Suppressor macrophage treated with lipopolysaccharide for 1 hour (primary cell): ENCODE results near the gene CRYL1.
"Not testable (repeated sequence)": the region's sequence is repeated elsewhere in the genome, so short reads cannot be mapped to it uniquely, and the experiment has no call there.

Experiments used
- DNase-seq, 3 donors: peaks; one replicate each; pipeline ENCODE4 v3.0.0-alpha.2; 2020 to 2022

CRYL1 gene

DNA sequence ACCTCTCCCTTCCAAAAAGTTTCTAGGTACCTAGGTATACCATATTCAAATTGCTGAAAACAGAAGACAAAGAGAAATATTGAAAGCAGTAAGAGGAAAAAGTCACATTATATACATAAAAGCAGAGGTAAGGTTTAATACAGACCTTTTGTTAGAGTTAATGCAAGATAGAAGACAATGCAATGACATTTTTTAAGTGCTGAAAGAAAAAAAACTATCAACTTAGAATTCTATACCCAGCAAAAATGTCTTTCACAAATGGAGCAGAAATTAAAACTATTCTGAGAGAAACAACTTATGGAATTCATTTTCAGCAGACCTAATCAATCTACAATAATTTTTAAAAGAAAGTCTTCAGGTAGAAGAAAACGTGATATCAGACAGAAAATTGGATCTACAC lies 77.2 kb downstream of the CRYL1 start:
- DNase-seq, result no peak

DNA sequence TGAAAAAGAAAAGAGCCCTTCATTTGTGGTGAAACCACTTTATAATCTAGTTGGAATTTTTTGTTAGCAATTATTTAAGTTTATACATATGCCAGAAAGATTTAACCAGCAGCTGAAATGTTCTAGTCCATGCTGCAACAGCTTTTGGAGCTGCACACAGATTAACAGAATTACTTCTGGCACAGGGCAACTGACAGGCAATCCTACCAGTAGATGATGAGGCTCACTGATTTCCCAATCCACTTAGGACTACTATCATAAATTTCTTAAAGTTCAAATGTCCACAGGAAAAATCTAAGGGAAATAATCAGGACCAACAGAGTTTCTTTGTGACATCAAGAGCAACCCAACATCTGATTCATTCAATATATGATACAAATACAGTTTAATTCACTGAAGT lies 78.8 kb downstream of the CRYL1 start:
- no peak for DNase-seq

DNA sequence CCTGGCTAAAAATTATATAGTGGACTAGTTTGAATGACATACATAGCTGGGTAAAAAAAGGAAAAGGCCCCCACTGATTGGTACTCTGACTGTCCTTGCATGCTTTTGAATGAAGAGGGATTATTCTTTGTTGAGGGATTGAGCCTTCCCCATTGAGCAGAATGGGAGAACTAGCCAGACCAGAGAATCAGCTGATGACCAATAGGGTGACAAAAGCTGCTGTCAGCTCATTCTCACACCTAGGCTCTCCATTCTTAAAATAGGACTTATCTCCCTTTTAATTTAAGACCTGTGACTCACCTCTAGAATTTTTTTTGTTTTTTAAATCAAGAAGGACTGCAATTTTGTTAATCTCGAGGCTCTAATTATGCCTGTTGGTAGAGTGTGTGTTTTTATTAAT lies 79.3 kb downstream of the CRYL1 start:
- no peak for DNase-seq

DNA sequence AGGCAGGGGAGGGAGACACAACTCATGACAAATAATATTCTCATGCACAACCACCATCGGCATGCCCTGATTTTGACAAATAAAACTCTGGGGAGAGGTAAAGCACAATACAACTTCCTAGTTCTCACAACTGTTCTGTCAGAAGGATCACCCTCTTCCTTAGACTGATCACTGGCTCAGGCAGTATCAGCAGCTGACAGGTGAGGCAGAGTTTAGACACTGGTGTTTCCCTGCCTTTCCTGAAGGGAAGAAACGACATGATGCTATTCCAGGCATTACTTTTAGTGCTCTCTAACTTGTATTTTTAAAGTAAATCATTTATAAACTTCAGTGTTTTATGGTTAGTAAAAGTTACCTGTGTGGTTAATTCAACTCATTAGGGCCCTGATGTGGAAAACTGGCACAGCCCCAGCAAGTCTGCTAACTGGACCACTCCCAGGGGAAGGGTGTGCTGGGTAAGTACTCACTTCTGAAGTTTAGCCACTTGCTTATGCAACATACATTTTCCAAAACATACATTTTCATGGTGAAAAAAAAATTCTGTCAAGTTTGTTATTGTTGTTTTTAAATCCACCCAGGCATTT lies 82.8 kb downstream of the CRYL1 start:
- DNase-seq, result no peak

DNA sequence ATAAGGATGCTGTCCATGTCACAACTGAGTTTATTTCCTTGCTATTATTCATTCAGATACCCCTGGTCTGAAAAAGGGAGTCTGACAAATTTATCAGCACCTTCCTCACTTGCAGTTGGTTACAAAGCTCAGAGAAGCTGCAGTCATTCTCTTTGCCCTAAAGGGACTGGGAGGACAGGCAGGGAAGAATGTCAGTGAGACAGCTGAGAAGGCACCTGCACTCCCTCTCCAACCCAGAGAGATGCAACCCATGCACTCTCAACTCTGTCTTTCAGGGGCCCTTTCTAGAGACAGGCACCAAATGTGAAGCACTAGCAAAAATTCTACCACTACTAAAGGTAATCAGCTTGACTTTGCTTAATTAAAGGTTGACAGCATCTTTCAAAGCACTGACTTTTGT lies 83.3 kb downstream of the CRYL1 start:
- no peak for DNase-seq

DNA sequence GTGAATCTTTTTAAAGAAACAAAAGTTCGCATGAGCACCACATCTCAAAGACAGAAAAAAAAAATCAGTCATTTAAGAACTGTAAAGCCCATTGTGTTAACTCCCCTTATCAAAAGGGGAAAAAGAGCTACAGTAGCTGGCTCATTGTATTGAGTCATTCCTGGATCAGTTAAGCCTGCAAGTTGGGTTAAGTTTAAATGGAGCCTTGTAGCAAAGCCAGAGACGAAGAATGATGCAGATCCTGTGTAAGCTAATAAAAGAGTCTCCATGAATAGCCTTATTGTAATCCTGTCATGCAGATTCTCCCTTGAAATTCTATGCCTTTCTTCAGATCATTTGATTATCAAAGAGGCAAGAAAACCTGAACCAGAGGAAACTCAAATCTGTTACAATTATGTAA lies 83.8 kb downstream of the CRYL1 start:
- DNase-seq, result no peak

DNA sequence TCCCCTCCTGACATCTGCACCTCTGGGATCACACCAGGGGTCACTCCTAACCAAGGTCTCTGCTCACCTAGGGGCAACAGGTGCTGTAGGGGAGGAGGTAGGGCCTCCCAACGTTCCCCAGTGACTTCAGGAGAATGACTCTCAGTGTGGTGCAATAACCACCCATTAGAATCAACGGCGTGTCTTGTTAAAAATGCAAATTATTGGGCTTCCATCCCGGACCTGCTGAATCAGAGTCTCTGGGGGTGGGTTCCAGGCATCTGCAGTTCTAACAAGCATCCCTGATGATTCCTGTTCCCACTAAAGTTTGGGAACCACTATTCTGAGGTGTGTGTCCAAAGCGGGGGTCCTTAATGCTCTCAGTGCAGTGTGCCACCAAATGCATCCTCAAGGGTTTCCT lies 84.6 kb downstream of the CRYL1 start:
- no peak for DNase-seq

DNA sequence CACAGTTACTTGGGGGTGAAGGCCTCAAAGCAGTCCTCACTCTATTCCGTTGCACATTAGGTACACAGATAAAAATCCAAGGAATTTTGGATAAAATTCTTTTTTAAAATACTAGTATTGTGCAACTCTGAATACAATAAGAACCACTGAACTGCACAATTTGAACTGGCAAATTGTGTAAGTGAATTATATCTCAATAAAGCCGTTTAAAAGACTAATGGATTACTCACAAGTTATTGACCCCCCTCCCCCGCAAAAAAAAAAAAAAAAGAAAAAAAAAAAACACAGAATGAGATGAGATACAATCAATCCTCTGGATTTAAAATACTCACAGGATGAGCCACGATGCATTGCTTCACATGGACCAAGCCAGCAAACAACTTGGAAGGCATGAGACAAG lies 86.4 kb downstream of the CRYL1 start:
- DNase-seq, result no peak

DNA sequence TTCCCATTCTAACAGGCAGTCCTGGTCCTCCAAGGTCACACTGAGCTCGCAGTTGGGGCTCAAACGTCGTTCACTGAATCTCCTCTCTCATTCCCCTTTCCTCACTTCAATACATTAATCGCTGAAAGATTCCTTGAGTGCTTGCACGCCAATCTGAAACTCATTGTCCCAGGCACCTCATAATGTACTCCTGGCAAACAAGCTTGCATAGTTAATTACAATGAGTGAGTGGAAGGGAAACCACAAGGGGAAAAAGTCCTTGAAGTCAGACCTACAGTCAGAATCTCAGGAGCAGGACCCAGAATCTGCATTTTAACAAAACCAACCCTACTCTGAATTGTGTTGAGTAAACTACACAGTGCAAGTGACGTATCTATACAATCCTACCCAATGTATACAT lies 86.9 kb downstream of the CRYL1 start:
- no peak for DNase-seq

DNA sequence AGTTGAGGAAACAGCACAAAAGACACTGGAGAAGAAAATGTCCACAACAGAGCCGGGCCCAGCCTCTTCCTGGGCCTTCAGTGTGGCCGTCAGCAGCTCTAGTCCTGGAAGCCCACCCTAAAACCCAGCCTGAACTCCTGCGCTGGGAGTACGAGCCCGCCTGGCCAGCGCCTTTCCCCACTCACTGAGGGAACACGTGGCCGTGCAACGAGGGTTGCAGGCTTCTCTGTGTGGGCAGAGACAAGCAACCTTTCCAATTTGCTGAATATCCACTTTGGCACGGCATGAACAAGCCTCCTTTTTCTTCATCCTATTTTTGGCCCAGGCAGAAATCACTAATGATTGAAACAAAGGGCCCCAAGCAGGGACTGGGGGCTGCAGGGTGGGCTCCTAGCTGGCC lies 89.2 kb downstream of the CRYL1 start:
- no peak for DNase-seq

DNA sequence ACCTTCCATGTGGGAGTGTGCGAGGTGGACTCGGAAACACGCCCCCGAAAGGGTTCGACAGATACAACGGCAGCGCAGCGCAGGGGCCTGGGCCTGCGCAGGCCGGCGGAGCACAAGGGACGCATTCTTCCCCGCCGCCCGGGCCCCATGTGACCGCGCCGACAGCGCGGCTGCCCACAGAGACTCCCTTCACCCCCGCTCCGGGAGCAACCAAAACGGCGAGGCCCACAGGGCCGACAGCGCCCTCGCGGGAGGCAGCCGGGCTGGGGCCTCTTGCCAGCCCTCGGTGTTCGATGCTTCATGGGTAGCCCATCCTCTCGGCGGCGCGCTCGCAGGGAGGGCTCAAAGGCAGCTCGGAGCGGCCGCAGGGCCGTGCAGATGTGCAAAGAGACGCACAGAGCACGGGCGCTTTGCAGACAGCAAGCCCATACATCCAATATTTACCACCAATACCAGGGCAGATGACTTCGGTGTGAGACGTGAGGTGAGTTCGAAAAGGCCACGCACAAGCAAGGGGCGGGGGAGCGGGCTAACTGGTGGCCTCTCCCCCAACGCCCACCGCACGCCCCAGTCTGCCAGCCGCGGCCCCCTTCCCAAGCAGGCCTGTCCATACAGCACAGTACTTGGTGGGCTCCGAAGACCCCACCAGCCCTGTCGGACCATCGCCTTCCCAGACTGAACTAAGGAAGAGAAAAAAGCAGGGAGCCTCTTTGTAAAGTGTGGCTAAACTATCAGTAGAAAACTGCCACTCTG lies 89.9 kb downstream of the CRYL1 start:
- DNase-seq, result no peak

DNA sequence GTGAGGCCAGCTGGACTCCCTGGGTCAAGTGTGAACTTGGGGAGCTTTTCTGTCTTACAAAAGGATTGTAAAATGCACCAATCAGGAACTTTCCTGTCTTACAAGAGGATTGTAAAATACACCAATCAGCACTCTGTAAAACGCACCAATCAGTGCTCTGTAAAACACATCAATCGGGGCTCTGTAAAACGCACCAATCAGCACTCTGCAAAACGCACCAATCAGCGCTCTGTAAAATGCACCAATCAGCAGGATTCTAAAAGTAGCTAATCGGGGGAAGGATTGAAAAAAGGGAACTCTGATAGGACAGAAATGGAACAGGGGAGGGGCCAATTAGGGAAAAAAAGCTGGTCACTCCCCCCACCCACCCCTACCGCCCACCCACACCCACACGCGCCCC lies 91.4 kb downstream of the CRYL1 start:
- not testable (repeated sequence) for DNase-seq

DNA sequence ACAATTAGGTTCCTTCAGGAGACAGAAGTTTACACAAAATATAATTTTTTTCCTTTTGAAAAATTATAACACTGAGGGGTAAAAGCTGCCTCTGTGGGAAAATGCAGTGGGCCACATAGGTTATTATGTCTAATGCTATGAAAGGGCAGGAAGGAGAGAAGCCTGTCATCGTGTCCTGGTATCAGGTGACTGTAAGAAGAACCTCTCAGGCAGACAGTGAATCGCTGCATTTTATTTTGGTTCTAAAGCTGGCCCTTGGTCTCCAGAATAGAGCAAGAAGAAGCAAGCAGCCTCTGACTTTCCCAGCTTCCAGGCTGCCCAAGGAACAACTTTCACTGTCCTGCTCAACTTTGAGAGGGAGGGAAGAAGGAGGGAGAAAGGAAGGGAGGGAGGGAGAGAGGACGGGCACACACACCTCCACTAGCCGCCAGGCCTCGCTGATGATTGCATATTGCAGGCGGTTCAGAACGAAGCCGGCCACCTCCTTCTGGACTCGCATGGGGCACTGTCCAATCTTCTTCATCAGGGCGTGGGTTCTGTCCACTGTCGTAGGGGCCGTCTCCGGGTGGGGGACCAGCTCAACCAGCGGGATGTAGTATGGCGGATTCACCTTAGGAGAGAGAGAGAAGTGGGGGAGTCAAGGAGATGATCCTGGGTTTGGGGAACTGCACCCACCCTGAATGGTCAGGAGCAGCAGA lies 93.8 kb downstream of the CRYL1 start:
- DNase-seq, result no peak

DNA sequence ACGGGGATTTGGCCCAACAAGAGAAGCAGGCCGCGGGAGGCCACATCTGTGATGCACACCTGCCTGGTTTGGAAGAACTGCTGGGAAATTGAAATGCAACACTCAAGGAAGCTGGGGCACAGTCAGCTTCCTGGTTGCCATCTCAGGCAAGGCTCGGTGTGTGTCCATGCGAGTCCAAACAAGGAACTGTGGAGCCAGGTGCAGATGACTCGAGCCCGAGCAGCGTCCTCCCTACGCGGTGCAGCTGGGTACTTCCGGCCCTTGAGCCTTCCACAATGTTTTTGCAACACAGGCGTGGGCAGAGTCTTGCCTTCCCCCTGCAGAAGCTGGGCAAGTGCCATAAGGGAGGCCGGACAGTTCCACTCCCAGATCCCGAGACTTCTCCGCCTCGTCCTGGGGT lies 94.6 kb downstream of the CRYL1 start:
- DNase-seq, result peak; percentile 22 to 42 (median 25)

DNA sequence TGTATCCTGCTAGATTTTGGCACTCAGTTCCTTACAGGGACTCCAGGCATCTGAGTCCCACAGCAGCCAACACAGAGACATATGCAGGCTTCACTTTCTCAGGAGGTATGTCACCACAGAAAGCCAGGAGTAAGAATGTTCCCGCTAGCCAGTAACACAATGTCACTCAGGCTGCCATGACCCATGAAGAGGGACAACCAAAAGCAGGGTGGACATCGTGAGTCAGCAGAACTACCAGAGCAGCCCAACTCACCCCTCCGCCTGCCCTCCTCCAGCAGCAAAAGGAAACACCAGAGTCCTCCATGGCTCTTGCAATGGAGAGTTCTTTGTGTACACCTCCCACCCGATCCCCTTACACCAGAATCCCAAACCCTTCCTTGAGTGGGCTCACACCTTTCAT lies 95.4 kb downstream of the CRYL1 start:
- DNase-seq, result no peak

DNA sequence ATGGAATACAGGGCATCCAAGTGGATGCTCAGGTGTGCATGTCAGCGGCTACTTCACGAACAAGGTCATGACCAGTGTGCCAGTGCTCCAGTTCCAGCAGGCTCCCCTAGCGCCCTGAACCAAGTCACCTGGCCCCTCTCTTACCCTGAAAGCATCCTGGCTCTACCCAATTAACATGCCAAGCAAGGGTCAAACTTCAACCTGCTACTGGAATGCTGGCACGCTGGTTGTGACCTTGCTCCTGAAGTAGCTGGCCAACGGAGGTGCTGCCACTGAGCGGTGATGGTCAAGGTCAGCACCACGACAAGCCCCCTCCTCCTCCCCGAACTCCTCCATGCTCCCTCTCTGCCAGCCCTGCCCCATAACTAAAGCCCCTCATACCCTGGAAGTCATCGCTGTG lies 96.0 kb downstream of the CRYL1 start:
- DNase-seq, result no peak

DNA sequence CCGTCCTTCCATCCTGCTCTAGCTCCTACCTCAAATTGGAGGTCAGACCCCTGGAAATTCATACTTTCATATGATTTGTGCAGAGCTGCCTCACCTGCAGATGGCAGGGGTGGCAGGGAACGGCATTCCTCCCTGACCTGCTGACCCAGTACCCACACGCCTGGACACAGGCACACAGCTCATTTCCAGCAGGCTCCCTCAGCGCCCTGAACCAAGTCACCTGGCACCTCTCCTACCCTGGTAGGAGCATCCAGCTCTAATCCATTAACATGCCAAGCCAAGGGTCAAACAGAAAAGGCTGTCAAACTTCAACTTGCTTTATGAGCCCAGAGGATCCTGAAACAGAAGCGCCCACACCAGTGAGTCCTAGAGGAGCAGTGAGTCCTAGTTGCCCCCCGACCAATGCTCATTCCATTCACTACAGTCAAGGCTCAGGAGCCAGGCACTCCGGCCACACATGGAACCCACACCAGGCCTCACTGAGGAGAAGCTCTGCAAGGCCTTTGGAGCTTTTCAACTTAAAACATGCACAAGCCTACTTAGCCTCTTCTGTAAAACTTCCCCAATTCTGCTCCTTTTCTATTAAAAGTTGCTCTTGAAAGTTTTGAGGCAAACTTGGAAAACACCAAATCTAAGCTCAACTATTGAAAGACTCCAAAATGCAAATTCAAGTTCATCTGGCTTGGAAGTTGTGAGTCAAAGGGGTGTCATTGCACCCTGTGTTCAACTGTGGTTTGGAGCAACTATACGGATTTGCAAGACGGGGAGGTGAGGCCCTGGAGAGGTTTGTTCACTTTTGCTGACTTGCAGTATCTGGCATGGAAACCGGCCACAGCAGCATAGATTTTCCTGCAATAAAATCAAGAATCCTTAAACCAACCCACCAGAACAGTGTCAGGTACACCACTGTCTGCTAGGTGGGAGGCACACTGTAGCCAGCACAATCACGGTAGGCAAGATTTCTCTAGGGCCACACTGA lies 96.7 kb downstream of the CRYL1 start:
- peak; percentile 12 to 26 (median 16) for DNase-seq

DNA sequence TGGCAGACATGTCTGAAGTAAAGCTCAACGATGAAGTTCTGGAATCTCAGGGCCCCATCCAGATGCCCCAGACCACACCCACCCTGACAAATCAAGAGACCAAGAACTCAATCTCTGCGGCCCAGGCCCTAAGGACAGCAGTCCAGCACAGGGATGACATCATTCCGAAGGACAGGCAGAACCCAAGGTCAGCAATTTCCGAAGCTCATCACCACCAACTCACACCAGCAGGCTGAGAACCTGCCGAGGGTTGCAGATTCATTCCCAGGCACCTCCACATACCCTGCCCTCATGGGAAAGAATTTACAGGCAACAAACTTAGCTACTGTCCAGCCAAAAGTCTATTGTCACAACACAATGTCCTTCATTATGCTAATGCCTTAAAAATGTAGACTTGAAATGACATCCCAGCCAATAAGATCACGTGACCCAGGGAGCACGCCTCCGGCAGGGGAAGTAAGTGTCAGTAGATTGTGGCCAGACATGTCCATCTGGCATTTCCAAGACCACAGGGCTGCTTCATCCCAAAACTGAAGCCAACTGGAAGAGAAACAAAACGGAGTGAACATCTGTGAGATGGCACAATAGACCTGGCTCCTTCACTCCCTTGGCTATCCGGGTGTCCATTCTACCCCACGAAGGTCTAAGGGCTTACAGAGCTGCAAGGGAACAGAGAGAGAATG lies 98.8 kb downstream of the CRYL1 start:
- no peak for DNase-seq

DNA sequence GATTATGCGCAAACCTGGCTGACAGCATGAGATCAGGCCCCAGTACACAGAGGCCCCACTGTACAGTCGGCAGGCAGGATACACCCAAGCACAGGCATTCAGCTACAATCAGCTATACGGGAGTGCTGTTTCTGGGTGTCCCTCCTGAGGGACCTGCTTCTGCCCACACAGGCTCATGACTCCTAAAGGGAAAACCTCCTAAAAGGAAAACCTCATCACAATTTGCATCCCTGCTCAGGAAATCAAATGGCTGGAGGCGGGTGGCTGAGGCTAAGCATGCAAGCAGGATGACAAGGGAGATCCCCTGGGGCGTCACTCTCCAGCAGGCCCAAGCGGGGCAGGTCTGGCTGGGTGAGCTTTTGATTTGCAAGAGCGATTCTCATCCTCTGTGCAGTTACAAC lies 99.8 kb downstream of the CRYL1 start:
- no peak for DNase-seq

DNA sequence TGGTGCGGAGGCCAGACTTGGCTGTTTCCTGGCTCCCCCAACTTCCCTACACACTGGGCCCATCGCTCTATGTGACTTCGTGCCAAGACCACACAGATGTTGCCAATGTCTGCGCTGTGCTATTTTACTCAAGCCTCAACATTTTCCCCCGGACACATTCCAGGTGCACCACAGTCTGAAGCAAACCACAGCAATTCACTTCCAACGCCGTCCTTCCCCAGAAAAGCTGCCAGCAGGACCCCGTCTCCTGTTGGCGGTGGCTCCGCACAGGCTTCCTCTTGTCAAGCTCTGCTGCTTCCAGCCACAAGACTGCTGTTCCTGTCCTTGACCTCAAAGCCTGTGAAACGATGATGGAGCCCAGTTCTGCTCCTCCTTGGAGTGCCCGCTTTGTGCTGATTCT lies 100.7 kb downstream of the CRYL1 start:
- no peak for DNase-seq

DNA sequence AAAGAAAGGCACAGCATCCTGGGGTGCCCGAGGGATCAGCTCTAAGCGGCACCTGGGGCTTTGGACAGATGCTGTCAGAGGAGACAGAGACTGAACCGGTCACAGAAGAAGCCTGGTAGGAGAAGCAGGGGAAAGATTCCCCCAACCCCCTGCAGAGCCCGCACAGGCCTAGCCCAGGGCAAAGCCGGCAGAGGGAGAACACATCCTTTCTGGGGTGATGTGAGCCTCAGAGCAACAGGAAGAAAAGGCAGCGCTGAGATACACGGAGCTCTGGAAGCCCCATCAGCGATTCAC lies 101.2 kb downstream of the CRYL1 start:
- no peak for DNase-seq

DNA sequence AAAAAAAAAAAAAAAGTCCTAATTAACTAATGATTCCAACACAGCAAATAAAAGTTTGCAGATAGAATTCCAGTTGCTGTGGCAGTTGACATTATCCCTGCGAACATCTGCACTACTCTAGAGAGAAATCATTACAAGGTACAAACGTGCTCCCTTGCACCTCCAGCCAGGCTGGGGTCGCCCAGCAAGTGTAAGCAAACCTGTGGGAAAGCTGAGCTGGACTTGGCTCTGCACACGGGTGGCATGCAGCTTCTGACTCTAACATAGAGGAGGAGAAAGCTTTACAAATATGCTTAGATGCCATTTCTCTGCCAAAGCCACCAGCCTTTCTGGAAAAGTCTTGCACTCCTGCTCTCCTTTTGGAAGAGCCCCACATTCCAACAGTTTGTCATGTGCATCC lies 103.3 kb downstream of the CRYL1 start:
- DNase-seq, result no peak

DNA sequence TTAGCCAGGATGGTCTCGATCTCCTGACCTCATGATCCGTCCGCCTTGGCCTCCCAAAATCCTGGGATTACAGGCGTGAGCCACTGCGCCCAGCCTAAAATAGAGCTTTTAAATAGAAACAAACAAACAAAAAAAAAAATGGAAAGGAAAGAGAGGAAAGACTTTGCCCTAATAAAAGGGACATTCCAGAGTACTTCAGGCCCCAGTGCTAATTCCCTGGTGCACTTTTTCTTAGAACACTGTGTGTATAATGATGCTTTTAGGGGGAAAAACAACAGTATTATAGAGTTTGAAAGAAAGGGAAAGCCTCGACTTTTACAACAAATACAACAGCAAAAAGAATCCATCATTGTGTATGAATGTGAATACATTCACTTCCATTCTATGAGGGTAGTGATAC lies 104.7 kb downstream of the CRYL1 start:
- no peak for DNase-seq
